ENCODE results near the gene INHBE. TPM values are rescaled to one million over a fixed set of nuclear protein-coding genes. Genes with fewer than 3 reads are reported as not detected.
"Not testable (repeated sequence)": the region's sequence is repeated elsewhere in the genome, so short reads cannot be mapped to it uniquely, and the experiment has no call there.

INHBE gene
- total RNA-seq, 1 donor from 2014 or later = 0.10 TPM

GRCh38 chr12:57441393-57441792 is 13.7 kb upstream of the INHBE start:
- DNase-seq = not testable (repeated sequence)

GRCh38 chr12:57441846-57442427 is 13.2 kb upstream of the INHBE start:
- no peak for DNase-seq

GRCh38 chr12:57444337-57444736 is 10.8 kb upstream of the INHBE start:
- not testable (repeated sequence) for DNase-seq

- DNase-seq = no peak
These were observed 10.4 kb upstream of the INHBE start for GRCh38 chr12:57444744-57445143.

GRCh38 chr12:57446292-57446960 is 8.7 kb upstream of the INHBE start:
- DNase-seq = no peak

- DNase-seq = no peak
These were observed 6.4 kb upstream of the INHBE start for GRCh38 chr12:57448669-57449068.

DNA sequence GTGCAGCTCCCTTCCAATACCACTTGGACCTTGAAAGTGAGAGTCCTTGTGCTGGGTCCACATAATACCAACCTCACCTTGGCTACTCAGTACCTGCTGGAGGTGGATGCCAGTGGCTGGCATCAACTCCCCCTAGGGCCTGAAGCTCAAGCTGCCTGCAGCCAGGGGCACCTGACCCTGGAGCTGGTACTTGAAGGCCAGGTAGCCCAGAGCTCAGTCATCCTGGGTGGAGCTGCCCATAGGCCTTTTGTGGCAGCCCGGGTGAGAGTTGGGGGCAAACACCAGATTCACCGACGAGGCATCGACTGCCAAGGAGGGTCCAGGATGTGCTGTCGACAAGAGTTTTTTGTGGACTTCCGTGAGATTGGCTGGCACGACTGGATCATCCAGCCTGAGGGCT is 5.7 kb upstream of the INHBE start:
- DNase-seq = no peak

DNA sequence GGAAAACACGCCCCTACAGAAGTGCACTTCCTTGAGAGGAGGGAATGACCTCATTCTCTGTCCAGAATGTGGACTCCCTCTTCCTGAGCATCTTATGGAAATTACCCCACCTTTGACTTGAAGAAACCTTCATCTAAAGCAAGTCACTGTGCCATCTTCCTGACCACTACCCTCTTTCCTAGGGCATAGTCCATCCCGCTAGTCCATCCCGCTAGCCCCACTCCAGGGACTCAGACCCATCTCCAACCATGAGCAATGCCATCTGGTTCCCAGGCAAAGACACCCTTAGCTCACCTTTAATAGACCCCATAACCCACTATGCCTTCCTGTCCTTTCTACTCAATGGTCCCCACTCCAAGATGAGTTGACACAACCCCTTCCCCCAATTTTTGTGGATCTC is 5.0 kb upstream of the INHBE start:
- no peak for DNase-seq

- DNase-seq = no peak
These were observed 3.8 kb upstream of the INHBE start for GRCh38 chr12:57451233-57451778.

DNA sequence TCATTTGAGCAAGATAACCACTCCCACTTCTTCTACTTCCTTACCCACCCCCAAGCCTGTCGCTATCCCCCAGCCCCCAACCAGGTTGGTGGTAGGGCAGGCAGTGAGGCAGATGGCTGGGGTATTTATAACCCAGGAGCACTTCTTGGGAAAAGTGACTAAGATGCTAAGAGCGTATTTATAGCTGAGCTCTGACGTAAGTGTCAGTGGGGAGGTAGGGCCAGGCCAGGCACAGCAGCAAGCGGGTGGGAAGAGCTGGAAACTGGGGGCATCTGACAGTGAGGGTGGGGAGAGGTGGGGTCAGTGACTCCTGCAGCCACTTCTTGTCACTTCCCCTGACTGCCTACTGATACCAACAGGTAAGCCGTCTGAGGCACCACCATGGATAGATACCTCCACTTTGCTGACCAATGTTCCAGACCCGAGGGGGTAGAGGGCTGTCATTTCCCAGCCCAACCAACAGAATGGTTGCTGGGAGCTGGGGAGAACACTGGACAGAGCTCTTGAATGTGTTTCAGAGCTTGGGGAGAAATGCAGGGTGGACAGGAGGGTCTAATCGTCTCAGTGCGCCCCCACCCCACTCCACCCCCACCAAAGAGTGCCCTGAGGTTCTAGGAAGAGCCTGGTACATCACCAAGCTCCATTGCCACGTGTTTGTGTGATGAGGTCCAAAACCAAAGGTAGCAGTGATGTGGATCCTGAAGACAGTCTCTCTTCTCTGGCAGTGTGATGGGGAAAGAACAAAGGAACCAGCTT is 2.7 kb upstream of the INHBE start:
- DNase-seq = no peak

GRCh38 chr12:57452937-57453509 is 2.1 kb upstream of the INHBE start:
- DNase-seq = peak; percentile 28

DNA sequence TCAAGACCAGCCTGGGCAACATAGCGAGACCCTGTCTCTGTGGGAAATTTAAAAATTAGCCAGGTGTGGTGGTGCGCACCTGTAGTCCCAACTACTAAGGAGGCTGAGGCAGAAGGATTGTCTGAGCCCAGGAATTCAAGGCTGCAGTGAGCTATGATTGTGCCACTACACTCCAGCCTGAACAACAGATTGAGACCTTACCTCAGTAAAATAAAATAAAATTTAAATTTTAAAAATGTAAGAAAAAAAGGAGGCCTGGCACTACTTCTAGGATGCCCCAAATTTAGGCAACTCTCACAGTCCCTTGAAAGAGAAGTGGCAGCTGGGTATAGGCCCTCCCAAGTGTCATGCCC is 918 bp upstream of the INHBE start:
- DNase-seq = no peak

DNA sequence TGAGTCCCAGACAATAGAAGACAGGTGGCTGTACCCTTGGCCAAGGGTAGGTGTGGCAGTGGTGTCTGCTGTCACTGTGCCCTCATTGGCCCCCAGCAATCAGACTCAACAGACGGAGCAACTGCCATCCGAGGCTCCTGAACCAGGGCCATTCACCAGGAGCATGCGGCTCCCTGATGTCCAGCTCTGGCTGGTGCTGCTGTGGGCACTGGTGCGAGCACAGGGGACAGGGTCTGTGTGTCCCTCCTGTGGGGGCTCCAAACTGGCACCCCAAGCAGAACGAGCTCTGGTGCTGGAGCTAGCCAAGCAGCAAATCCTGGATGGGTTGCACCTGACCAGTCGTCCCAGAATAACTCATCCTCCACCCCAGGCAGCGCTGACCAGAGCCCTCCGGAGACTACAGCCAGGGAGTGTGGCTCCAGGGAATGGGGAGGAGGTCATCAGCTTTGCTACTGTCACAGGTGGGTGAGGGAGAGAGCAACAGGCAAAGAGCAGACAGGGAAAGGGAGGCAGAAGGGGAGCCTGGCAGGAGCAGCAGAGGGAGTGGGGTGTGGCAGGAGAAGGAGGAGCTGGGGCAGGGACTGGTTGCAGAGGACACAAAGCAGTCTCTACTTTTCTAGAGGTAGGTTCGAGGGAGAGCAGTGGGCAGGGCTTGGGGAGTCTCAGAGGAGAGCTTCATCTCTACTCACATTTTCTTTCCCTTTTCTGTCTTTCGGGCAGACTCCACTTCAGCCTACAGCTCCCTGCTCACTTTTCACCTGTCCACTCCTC is 452 bp downstream of the INHBE start:
- no peak for DNase-seq

DNA sequence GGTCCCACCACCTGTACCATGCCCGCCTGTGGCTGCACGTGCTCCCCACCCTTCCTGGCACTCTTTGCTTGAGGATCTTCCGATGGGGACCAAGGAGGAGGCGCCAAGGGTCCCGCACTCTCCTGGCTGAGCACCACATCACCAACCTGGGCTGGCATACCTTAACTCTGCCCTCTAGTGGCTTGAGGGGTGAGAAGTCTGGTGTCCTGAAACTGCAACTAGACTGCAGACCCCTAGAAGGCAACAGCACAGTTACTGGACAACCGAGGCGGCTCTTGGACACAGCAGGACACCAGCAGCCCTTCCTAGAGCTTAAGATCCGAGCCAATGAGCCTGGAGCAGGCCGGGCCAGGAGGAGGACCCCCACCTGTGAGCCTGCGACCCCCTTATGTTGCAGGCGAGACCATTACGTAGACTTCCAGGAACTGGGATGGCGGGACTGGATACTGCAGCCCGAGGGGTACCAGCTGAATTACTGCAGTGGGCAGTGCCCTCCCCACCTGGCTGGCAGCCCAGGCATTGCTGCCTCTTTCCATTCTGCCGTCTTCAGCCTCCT is 1.1 kb downstream of the INHBE start:
- no peak for DNase-seq

DNA sequence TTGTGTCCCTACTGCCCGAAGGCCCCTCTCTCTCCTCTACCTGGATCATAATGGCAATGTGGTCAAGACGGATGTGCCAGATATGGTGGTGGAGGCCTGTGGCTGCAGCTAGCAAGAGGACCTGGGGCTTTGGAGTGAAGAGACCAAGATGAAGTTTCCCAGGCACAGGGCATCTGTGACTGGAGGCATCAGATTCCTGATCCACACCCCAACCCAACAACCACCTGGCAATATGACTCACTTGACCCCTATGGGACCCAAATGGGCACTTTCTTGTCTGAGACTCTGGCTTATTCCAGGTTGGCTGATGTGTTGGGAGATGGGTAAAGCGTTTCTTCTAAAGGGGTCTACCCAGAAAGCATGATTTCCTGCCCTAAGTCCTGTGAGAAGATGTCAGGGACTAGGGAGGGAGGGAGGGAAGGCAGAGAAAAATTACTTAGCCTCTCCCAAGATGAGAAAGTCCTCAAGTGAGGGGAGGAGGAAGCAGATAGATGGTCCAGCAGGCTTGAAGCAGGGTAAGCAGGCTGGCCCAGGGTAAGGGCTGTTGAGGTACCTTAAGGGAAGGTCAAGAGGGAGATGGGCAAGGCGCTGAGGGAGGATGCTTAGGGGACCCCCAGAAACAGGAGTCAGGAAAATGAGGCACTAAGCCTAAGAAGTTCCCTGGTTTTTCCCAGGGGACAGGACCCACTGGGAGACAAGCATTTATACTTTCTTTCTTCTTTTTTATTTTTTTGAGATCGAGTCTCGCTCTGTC is 1.8 kb downstream of the INHBE start:
- DNase-seq = no peak

GRCh38 chr12:57458665-57459054 is 3.6 kb downstream of the INHBE start:
- no peak for DNase-seq

GRCh38 chr12:57459055-57459749 is 4.1 kb downstream of the INHBE start:
- DNase-seq = peak; percentile 95

GRCh38 chr12:57459750-57460467 is 4.8 kb downstream of the INHBE start, which contains the start of gene GLI1:
GLI1 (plus strand) TSS chr12:57459785; CDS start chr12:57463692, 3,907 bp downstream.
- DNase-seq = peak; percentile 77

- no peak for DNase-seq
These were observed 5.3 kb downstream of the INHBE start for GRCh38 chr12:57460468-57460784.

GRCh38 chr12:57460841-57461275 is 5.8 kb downstream of the INHBE start:
- DNase-seq = peak; percentile 38
